Measurements from ENCODE around the gene ZSCAN10. TPM values are rescaled to one million over a fixed set of nuclear protein-coding genes. Genes with fewer than 3 reads are reported as not detected.

Gene ZSCAN10
- total and polyA plus RNA-seq, 2 donors, result not detected

Small RNAs within 50 kb of the gene (small RNA-seq; reads per million reads assigned to genes)
- gene RNU1-22P, result 0.09 reads per million

Other genes with a start within 250 kb of the ZSCAN10 start
- gene PRSS22, start 241.1 kb downstream of the ZSCAN10 start, total RNA-seq, result 3.0 TPM
- 5.6 TPM for gene PRSS22, start 241.1 kb downstream of the ZSCAN10 start, polyA plus RNA-seq
- 15.6 TPM for gene FLYWCH2, start 216.1 kb downstream of the ZSCAN10 start, total RNA-seq
- 49.9 TPM for gene FLYWCH2, start 216.1 kb downstream of the ZSCAN10 start, polyA plus RNA-seq
- gene FLYWCH1, start 187.4 kb downstream of the ZSCAN10 start, total RNA-seq, result 11.4 TPM
- gene FLYWCH1, start 187.4 kb downstream of the ZSCAN10 start, polyA plus RNA-seq, result 38.0 TPM
- gene KREMEN2, start 135.0 kb downstream of the ZSCAN10 start, total RNA-seq, result 0.11 TPM
- gene KREMEN2, start 135.0 kb downstream of the ZSCAN10 start, polyA plus RNA-seq, result not detected
- gene PAQR4, start 129.9 kb downstream of the ZSCAN10 start, total RNA-seq, result 4.5 TPM
- gene PAQR4, start 129.9 kb downstream of the ZSCAN10 start, polyA plus RNA-seq, result 5.1 TPM
- gene PKMYT1, start 118.8 kb downstream of the ZSCAN10 start, total RNA-seq, result 2.5 TPM
- gene PKMYT1, start 118.8 kb downstream of the ZSCAN10 start, polyA plus RNA-seq, result 1.1 TPM
- not detected for gene CLDN9, start 86.4 kb downstream of the ZSCAN10 start, total RNA-seq
- 0.04 TPM for gene CLDN9, start 86.4 kb downstream of the ZSCAN10 start, polyA plus RNA-seq
- gene CLDN6, start 81.1 kb downstream of the ZSCAN10 start, total RNA-seq, result not detected
- gene CLDN6, start 81.1 kb downstream of the ZSCAN10 start, polyA plus RNA-seq, result not detected
- gene TNFRSF12A, start 78.9 kb downstream of the ZSCAN10 start, total RNA-seq, result 20.1 TPM
- gene TNFRSF12A, start 78.9 kb downstream of the ZSCAN10 start, polyA plus RNA-seq, result 16.2 TPM
- 29.1 TPM for gene HCFC1R1, start 75.4 kb downstream of the ZSCAN10 start, total RNA-seq
- gene HCFC1R1, start 75.4 kb downstream of the ZSCAN10 start, polyA plus RNA-seq, result 91.8 TPM
- 9.8 TPM for gene THOC6, start 75.3 kb downstream of the ZSCAN10 start, total RNA-seq
- 22.8 TPM for gene THOC6, start 75.3 kb downstream of the ZSCAN10 start, polyA plus RNA-seq
- 7.2 TPM for gene BICDL2, start 62.4 kb downstream of the ZSCAN10 start, total RNA-seq
- gene BICDL2, start 62.4 kb downstream of the ZSCAN10 start, polyA plus RNA-seq, result 8.3 TPM
- 0.32 TPM for gene MMP25, start 52.7 kb downstream of the ZSCAN10 start, total RNA-seq
- gene MMP25, start 52.7 kb downstream of the ZSCAN10 start, polyA plus RNA-seq, result 0.82 TPM
- gene IL32, start 33.7 kb downstream of the ZSCAN10 start, total RNA-seq, result 18.1 TPM
- gene IL32, start 33.7 kb downstream of the ZSCAN10 start, polyA plus RNA-seq, result 28.0 TPM
- gene ZNF205, start 13.3 kb upstream of the ZSCAN10 start, total RNA-seq, result 8.9 TPM
- gene ZNF205, start 13.3 kb upstream of the ZSCAN10 start, polyA plus RNA-seq, result 16.4 TPM
- gene ZNF213, start 35.7 kb upstream of the ZSCAN10 start, total RNA-seq, result 4.0 TPM
- 16.0 TPM for gene ZNF213, start 35.7 kb upstream of the ZSCAN10 start, polyA plus RNA-seq
- not detected for gene OR1F1, start 88.9 kb upstream of the ZSCAN10 start, total RNA-seq
- not detected for gene OR1F1, start 88.9 kb upstream of the ZSCAN10 start, polyA plus RNA-seq
- 15.2 TPM for gene ZNF200, start 135.9 kb upstream of the ZSCAN10 start, total RNA-seq
- 5.2 TPM for gene ZNF200, start 135.9 kb upstream of the ZSCAN10 start, polyA plus RNA-seq
- gene MEFV, start 157.3 kb upstream of the ZSCAN10 start, total RNA-seq, result 0.58 TPM
- gene MEFV, start 157.3 kb upstream of the ZSCAN10 start, polyA plus RNA-seq, result 0.80 TPM
- 39.7 TPM for gene ZNF263, start 184.2 kb upstream of the ZSCAN10 start, total RNA-seq
- 35.8 TPM for gene ZNF263, start 184.2 kb upstream of the ZSCAN10 start, polyA plus RNA-seq
- 18.5 TPM for gene TIGD7, start 206.1 kb upstream of the ZSCAN10 start, total RNA-seq
- 9.6 TPM for gene TIGD7, start 206.1 kb upstream of the ZSCAN10 start, polyA plus RNA-seq
- 45.4 TPM for gene ZNF75A, start 206.2 kb upstream of the ZSCAN10 start, total RNA-seq
- gene ZNF75A, start 206.2 kb upstream of the ZSCAN10 start, polyA plus RNA-seq, result 16.4 TPM